Uterus (tissue), 4 donors: ENCODE results near the gene MUC2. TPM values are rescaled to one million over a fixed set of nuclear protein-coding genes. Genes with fewer than 3 reads are reported as not detected.

Experiments used
- DNase-seq, 2 donors: peaks; one replicate each; pipeline ENCODE4 v3.0.0-alpha.2; 2019 to 2020
- H3K27ac ChIP-seq, 2 donors: fragments of 200-600 bp; sonication (generic); 1 replicate in 1 of 2; 2 replicates in 1 of 2; pipeline ENCODE4 v1.5.1; 2016 to 2018
- H3K27me3 ChIP-seq, 2 donors: fragments of 200-600 bp; sonication (generic); one replicate each; pipeline ENCODE4 v1.5.1; 2018 to 2019; ENCODE audit warnings: control low read depth in 1 of 2
- H3K36me3 ChIP-seq, 2 donors: fragments of 200-600 bp; sonication (generic); one replicate each; pipeline ENCODE4 v1.5.1; 2019; ENCODE audit warnings: control low read depth in 1 of 2
- H3K4me1 ChIP-seq, 2 donors: fragments of 200-600 bp; sonication (generic); one replicate each; pipeline ENCODE4 v1.5.1; 2018 to 2019; ENCODE audit warnings: control low read depth in 1 of 2
- H3K4me3 ChIP-seq, 2 donors: fragments of 200-600 bp; sonication (generic); 1 replicate in 1 of 2; 2 replicates in 1 of 2; pipeline ENCODE4 v1.5.1; 2018 to 2019; ENCODE audit warnings: mild to moderate bottlenecking in 1 of 2
- H3K9me3 ChIP-seq, 2 donors: fragments of 200-600 bp; sonication (generic); one replicate each; pipeline ENCODE4 v1.5.1; 2019; ENCODE audit warnings: control low read depth in 1 of 2
- POLR2A ChIP-seq, 2 donors: fragments of 450-650 bp; IDR thresholded peaks; one replicate each; pipeline ENCODE4 v1.6.1; 2016; ENCODE audit warnings: antibody characterized with exemption in 2 of 2, mild to moderate bottlenecking in 1 of 2, moderate library complexity in 1 of 2
- intact Hi-C: fragments of 100-400 bp; cut with DNase I; formaldehyde crosslinking; loops from one replicate; pipeline ENCODE4 v1.15.1; 2023; ENCODE audit warnings: low total_unique reads
- total RNA-seq, 4 donors: library from RNA; depleted of rRNA in 3 of 4; stranded (reverse); fragments of >200 nt in 3 of 4; gene quantifications; one replicate each; pipeline versions ENCODE4 v1.1.0 to v1.2.4, GENCODE V29; 2014 to 2023
- TF ChIP-seq, protein P1 (sequence below), 4 experiments: fragments of 200-600 bp in 2 of 4; fragments of 450-650 bp in 2 of 4; sonication (generic) in 2 of 4; IDR thresholded peaks; one replicate each; pipeline ENCODE4 v1.5.1; 2016 to 2019; ENCODE audit warnings: antibody characterized with exemption in 4 of 4, mild to moderate bottlenecking in 2 of 4, moderate library complexity in 1 of 4
- donor health status: DM: yes; HTN: yes; CAD: no.

The MUC2 gene
- total RNA-seq, 4 donors from 2014 or later = 0.06 to 1.8 (median 0.26) TPM; not detected in 1

GRCh38 chr11:1076061-1076665 lies 1.5 kb downstream of the MUC2 start:
- Histone ChIP-seq H3K4me1 (no peaks in the 10 kb centered on the region), H3K27me3 (no peaks in the 10 kb centered on the region), H3K27ac (no peak overlapping the region), H3K36me3 (no peaks in the 10 kb centered on the region), H3K4me3 (no peak overlapping the region), H3K9me3 (no peaks in the 10 kb centered on the region)
- DNase-seq = peak in 1 of 2 donors; percentile 8
- no peak for TF ChIP-seq POLR2A (IDR thresholded peaks at IDR 0.05)
- TF ChIP-seq, protein P1, sequence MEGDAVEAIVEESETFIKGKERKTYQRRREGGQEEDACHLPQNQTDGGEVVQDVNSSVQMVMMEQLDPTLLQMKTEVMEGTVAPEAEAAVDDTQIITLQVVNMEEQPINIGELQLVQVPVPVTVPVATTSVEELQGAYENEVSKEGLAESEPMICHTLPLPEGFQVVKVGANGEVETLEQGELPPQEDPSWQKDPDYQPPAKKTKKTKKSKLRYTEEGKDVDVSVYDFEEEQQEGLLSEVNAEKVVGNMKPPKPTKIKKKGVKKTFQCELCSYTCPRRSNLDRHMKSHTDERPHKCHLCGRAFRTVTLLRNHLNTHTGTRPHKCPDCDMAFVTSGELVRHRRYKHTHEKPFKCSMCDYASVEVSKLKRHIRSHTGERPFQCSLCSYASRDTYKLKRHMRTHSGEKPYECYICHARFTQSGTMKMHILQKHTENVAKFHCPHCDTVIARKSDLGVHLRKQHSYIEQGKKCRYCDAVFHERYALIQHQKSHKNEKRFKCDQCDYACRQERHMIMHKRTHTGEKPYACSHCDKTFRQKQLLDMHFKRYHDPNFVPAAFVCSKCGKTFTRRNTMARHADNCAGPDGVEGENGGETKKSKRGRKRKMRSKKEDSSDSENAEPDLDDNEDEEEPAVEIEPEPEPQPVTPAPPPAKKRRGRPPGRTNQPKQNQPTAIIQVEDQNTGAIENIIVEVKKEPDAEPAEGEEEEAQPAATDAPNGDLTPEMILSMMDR (IDR thresholded peaks at IDR 0.05) = no peak
- intact Hi-C loops = no loop called here

GRCh38 chr11:1077033-1077416 lies 2.4 kb downstream of the MUC2 start:
- TF ChIP-seq, protein P1 (IDR thresholded peaks at IDR 0.05) = no peak
- no peak for TF ChIP-seq POLR2A (IDR thresholded peaks at IDR 0.05)
- peak in 1 of 2 donors; percentile 12 for DNase-seq
- Histone ChIP-seq H3K27ac (no peak overlapping the region), H3K4me1 (no peaks in the 10 kb centered on the region), H3K27me3 (no peaks in the 10 kb centered on the region), H3K36me3 (no peaks in the 10 kb centered on the region), H3K9me3 (no peaks in the 10 kb centered on the region), H3K4me3 (no peak overlapping the region)
- intact Hi-C loops = no loop called here

GRCh38 chr11:1077417-1078119 lies 2.9 kb downstream of the MUC2 start:
- H3K4me1 ChIP-seq = no peaks in the 10 kb centered on the region
- H3K36me3 ChIP-seq = no peaks in the 10 kb centered on the region

DNA sequence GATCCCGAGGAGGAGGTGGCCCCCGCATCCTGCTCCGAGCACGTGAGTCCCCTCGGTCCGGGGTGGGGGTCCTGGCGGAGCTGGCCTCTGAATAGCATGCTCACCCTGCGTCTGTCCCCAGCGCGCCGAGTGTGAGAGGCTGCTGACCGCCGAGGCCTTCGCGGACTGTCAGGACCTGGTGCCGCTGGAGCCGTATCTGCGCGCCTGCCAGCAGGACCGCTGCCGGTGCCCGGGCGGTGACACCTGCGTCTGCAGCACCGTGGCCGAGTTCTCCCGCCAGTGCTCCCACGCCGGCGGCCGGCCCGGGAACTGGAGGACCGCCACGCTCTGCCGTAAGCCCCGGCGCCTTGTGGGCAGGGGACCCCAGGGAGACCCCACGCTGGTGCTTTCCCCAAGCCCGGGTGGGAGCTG lies 3.5 kb downstream of the MUC2 start:
- Histone ChIP-seq H3K36me3 (no peaks in the 10 kb centered on the region), H3K27ac (no peak overlapping the region), H3K27me3 (no peaks in the 10 kb centered on the region), H3K4me1 (no peaks in the 10 kb centered on the region), H3K9me3 (no peaks in the 10 kb centered on the region), H3K4me3 (no peak overlapping the region)
- DNase-seq = peak in 1 of 2 donors; percentile 12
- intact Hi-C loops = no loop called here
- TF ChIP-seq POLR2A (IDR thresholded peaks at IDR 0.05) = no peak
- TF ChIP-seq, protein P1 (IDR thresholded peaks at IDR 0.05) = no peak

More at GRCh38 chr11:1077417-1078119, 2.9 kb downstream of the MUC2 start:
- peak; percentile 11 to 12 for DNase-seq
- intact Hi-C loops = no loop called here
- H3K9me3 ChIP-seq = no peaks in the 10 kb centered on the region
- H3K4me3 ChIP-seq = no peak overlapping the region
- H3K27me3 ChIP-seq = no peaks in the 10 kb centered on the region
- H3K27ac ChIP-seq = no peak overlapping the region
- TF ChIP-seq, protein P1 (IDR thresholded peaks at IDR 0.05) = no peak
- no peak for TF ChIP-seq POLR2A (IDR thresholded peaks at IDR 0.05)

GRCh38 chr11:1081601-1082311 lies 7.1 kb downstream of the MUC2 start:
- intact Hi-C loops = no loop called here
- no peaks in the 10 kb centered on the region for H3K36me3 ChIP-seq
- no peak overlapping the region for H3K27ac ChIP-seq
- no peaks in the 10 kb centered on the region for H3K9me3 ChIP-seq
- peak in 1 of 2 donors; percentile 6 for DNase-seq
- H3K4me3 ChIP-seq = no peak overlapping the region
- no peaks in the 10 kb centered on the region for H3K27me3 ChIP-seq
- no peaks in the 10 kb centered on the region for H3K4me1 ChIP-seq
- TF ChIP-seq, protein P1 (IDR thresholded peaks at IDR 0.05) = no peak
- no peak for TF ChIP-seq POLR2A (IDR thresholded peaks at IDR 0.05)
